Stimulated activated naive CD4-positive, alpha-beta T cell (primary cell): ENCODE results near the gene KDM4B.
A peak's percentile ranks its signal among the peaks of the same experiment; 100 is the strongest.

Source experiments
- DNase-seq, 6 experiments: peaks; one replicate each; lab custom pipeline; 2025; lab: John Stamatoyannopoulos, UW

The KDM4B gene

GRCh38 chr19:5137114-5137513 is 168.2 kb downstream of the KDM4B start:
- no peak for DNase-seq

GRCh38 chr19:5137571-5138124 is 168.7 kb downstream of the KDM4B start:
- DNase-seq, result no peak

GRCh38 chr19:5138606-5139582 is 170.0 kb downstream of the KDM4B start:
- DNase-seq, result peak; percentile 28 to 85 (median 67)

- no peak for DNase-seq
Measured at GRCh38 chr19:5139583-5140325, 170.8 kb downstream of the KDM4B start.

- no peak for DNase-seq
Measured at GRCh38 chr19:5141129-5141849, 172.4 kb downstream of the KDM4B start.

GRCh38 chr19:5141850-5142724 is 173.2 kb downstream of the KDM4B start:
- no peak for DNase-seq

- DNase-seq, result no peak
Measured at GRCh38 chr19:5142725-5143097, 173.8 kb downstream of the KDM4B start.

GRCh38 chr19:5143471-5144411 is 174.8 kb downstream of the KDM4B start:
- DNase-seq, result no peak

- DNase-seq, result no peak
Measured at GRCh38 chr19:5144545-5145179, 175.7 kb downstream of the KDM4B start.

GRCh38 chr19:5145521-5146511 is 176.9 kb downstream of the KDM4B start:
- DNase-seq, result no peak

- no peak for DNase-seq
Measured at GRCh38 chr19:5147074-5147977, 178.4 kb downstream of the KDM4B start.

GRCh38 chr19:5147978-5148793 is 179.3 kb downstream of the KDM4B start:
- DNase-seq, result no peak

- no peak for DNase-seq
Measured at GRCh38 chr19:5148794-5149190, 179.9 kb downstream of the KDM4B start.

- no peak for DNase-seq
Measured at GRCh38 chr19:5149508-5149907, 180.6 kb downstream of the KDM4B start.

- DNase-seq, result no peak
Measured at GRCh38 chr19:5149932-5150901, 181.3 kb downstream of the KDM4B start.
